Stimulated activated naive CD8-positive, alpha-beta T cell treated with anti-CD3 and anti-CD28 coated beads, Interleukin-15, amount 100 ng/mL, for 72 hours (primary cell): ENCODE results near the gene SEMG2.
A peak's percentile ranks its signal among the peaks of the same experiment; 100 is the strongest.

Source experiments
- ATAC-seq: fragments of 150-1000 bp; cut with Tn5 transposase; 2 replicates; pipeline ENCODE4 v1.10.0; 2021; ENCODE audit warnings: mild to moderate bottlenecking, moderate library complexity
- DNase-seq, 2 donors: peaks; one replicate each; pipeline ENCODE4 v3.0.0; 2021 to 2022
- H3K27ac Mint-ChIP-seq, 2 donors: one replicate each; pipeline ENCODE4 v1.8.0; 2022; ENCODE audit warnings: mild to moderate bottlenecking in 2 of 2, mixed read lengths in 2 of 2, moderate library complexity in 2 of 2
- H3K27me3 Mint-ChIP-seq: one replicate; pipeline ENCODE4 v1.8.0; 2022; ENCODE audit warnings: mixed read lengths
- H3K4me1 Mint-ChIP-seq: one replicate; pipeline ENCODE4 v1.8.0; 2022; ENCODE audit warnings: mild to moderate bottlenecking, mixed read lengths
- H3K4me3 Mint-ChIP-seq, 2 donors: one replicate each; pipeline ENCODE4 v1.8.0; 2022; ENCODE audit warnings: mild to moderate bottlenecking in 2 of 2, mixed read lengths in 2 of 2, moderate library complexity in 1 of 2
- H3K9me3 Mint-ChIP-seq, 2 donors: one replicate each; pipeline ENCODE4 v1.8.0; 2022; ENCODE audit warnings: mixed read lengths in 2 of 2

The SEMG2 gene

GRCh38 chr20:45211569-45212474, 9.4 kb upstream of the SEMG2 start:
- ATAC-seq (no peak), DNase-seq (no peak)
- Mint-ChIP-seq H3K27ac (no peak overlapping the region), H3K9me3 (no peaks in the 10 kb centered on the region), H3K4me1 (no peaks in the 10 kb centered on the region), H3K4me3 (no peak overlapping the region), H3K27me3 (peaks cover 46% of the 10 kb centered on the region)

- no peak for DNase-seq
- H3K9me3 Mint-ChIP-seq = no peaks in the 10 kb centered on the region
- no peak overlapping the region for H3K27ac Mint-ChIP-seq
- no peaks in the 10 kb centered on the region for H3K4me1 Mint-ChIP-seq
- H3K27me3 Mint-ChIP-seq = peaks cover 36% of the 10 kb centered on the region
- no peak for ATAC-seq
- no peak overlapping the region for H3K4me3 Mint-ChIP-seq
Observed at GRCh38 chr20:45212836-45213235, 8.3 kb upstream of the SEMG2 start.

GRCh38 chr20:45218124-45218523, 3.0 kb upstream of the SEMG2 start:
- Mint-ChIP-seq H3K9me3 (no peaks in the 10 kb centered on the region), H3K4me3 (no peak overlapping the region), H3K27ac (no peak overlapping the region), H3K4me1 (no peaks in the 10 kb centered on the region), H3K27me3 (peaks cover 40% of the 10 kb centered on the region)
- DNase-seq = no peak
- ATAC-seq = no peak

GRCh38 chr20:45218636-45219035, 2.5 kb upstream of the SEMG2 start:
- H3K4me3 Mint-ChIP-seq = no peak overlapping the region
- DNase-seq = no peak
- no peak for ATAC-seq

GRCh38 chr20:45223136-45223535, 2.0 kb downstream of the SEMG2 start:
- H3K4me3 Mint-ChIP-seq = no peak overlapping the region
- ATAC-seq (no peak), DNase-seq (no peak)
- H3K4me1 Mint-ChIP-seq = no peaks in the 10 kb centered on the region
- no peaks in the 10 kb centered on the region for H3K9me3 Mint-ChIP-seq
- H3K27me3 Mint-ChIP-seq = peaks cover 37% of the 10 kb centered on the region
- H3K27ac Mint-ChIP-seq = no peak overlapping the region

More at GRCh38 chr20:45218636-45219035, 2.5 kb upstream of the SEMG2 start:
- Mint-ChIP-seq H3K27me3 (peaks cover 38% of the 10 kb centered on the region), H3K27ac (no peak overlapping the region), H3K9me3 (no peaks in the 10 kb centered on the region), H3K4me1 (no peaks in the 10 kb centered on the region)

- H3K9me3 Mint-ChIP-seq = no peaks in the 10 kb centered on the region
Observed at GRCh38 chr20:45226287-45226686, 5.1 kb downstream of the SEMG2 start.

GRCh38 chr20:45229264-45230056, 8.3 kb downstream of the SEMG2 start:
- ATAC-seq (peak; percentile 67), DNase-seq (peak; percentile 57 to 60)
- Mint-ChIP-seq H3K4me1 (no peaks in the 10 kb centered on the region), H3K27ac (no peak overlapping the region), H3K9me3 (peaks cover 0 to 5% of the 10 kb centered on the region in 2 donors), H3K27me3 (peaks cover 66% of the 10 kb centered on the region), H3K4me3 (no peak overlapping the region)

More at GRCh38 chr20:45226287-45226686, 5.1 kb downstream of the SEMG2 start:
- Mint-ChIP-seq H3K27me3 (peaks cover 54% of the 10 kb centered on the region), H3K27ac (no peak overlapping the region), H3K4me1 (no peaks in the 10 kb centered on the region), H3K4me3 (no peak overlapping the region)
- ATAC-seq (no peak), DNase-seq (no peak)

GRCh38 chr20:45230631-45231030, 9.5 kb downstream of the SEMG2 start:
- no peaks in the 10 kb centered on the region for H3K4me1 Mint-ChIP-seq
- peaks cover 0 to 8% of the 10 kb centered on the region in 2 donors for H3K9me3 Mint-ChIP-seq
- no peak for ATAC-seq
- H3K27ac Mint-ChIP-seq = no peak overlapping the region
- no peak overlapping the region for H3K4me3 Mint-ChIP-seq
- DNase-seq = no peak
- H3K27me3 Mint-ChIP-seq = peaks cover 70% of the 10 kb centered on the region

GRCh38 chr20:45235995-45236394, 14.8 kb downstream of the SEMG2 start:
- ATAC-seq = no peak
- Mint-ChIP-seq H3K4me1 (no peaks in the 10 kb centered on the region), H3K4me3 (no peak overlapping the region), H3K27ac (no peak overlapping the region), H3K27me3 (peaks cover 73% of the 10 kb centered on the region), H3K9me3 (peaks cover 0 to 8% of the 10 kb centered on the region in 2 donors)
- no peak for DNase-seq

- no peaks in the 10 kb centered on the region for H3K4me1 Mint-ChIP-seq
- H3K27me3 Mint-ChIP-seq = peaks cover 63% of the 10 kb centered on the region
- H3K4me3 Mint-ChIP-seq = no peak overlapping the region
- peaks cover 0 to 8% of the 10 kb centered on the region in 2 donors for H3K9me3 Mint-ChIP-seq
- H3K27ac Mint-ChIP-seq = no peak overlapping the region
- DNase-seq (no peak), ATAC-seq (no peak)
Observed at GRCh38 chr20:45238139-45238538, 17.0 kb downstream of the SEMG2 start.

GRCh38 chr20:45246109-45246508, 24.9 kb downstream of the SEMG2 start:
- DNase-seq (no peak), ATAC-seq (no peak)
- H3K4me1 Mint-ChIP-seq = no peaks in the 10 kb centered on the region
- H3K27ac Mint-ChIP-seq = no peak overlapping the region
- H3K27me3 Mint-ChIP-seq = peaks cover 59% of the 10 kb centered on the region
- H3K9me3 Mint-ChIP-seq = no peaks in the 10 kb centered on the region
- H3K4me3 Mint-ChIP-seq = no peak overlapping the region

- no peak for DNase-seq
- Mint-ChIP-seq H3K4me3 (no peak overlapping the region), H3K27ac (no peak overlapping the region), H3K4me1 (no peaks in the 10 kb centered on the region), H3K9me3 (no peaks in the 10 kb centered on the region), H3K27me3 (peaks cover 64% of the 10 kb centered on the region)
- ATAC-seq = no peak
Observed at GRCh38 chr20:45247865-45248264, 26.7 kb downstream of the SEMG2 start.

GRCh38 chr20:45248609-45249008, 27.4 kb downstream of the SEMG2 start:
- Mint-ChIP-seq H3K4me1 (no peaks in the 10 kb centered on the region), H3K27ac (no peak overlapping the region), H3K4me3 (no peak overlapping the region), H3K9me3 (no peaks in the 10 kb centered on the region), H3K27me3 (peaks cover 70% of the 10 kb centered on the region)
- ATAC-seq = no peak
- no peak for DNase-seq

GRCh38 chr20:45251884-45252560, 30.8 kb downstream of the SEMG2 start:
- no peaks in the 10 kb centered on the region for H3K9me3 Mint-ChIP-seq
- no peak overlapping the region for H3K4me3 Mint-ChIP-seq
- ATAC-seq (no peak), DNase-seq (no peak)
- peaks cover 50% of the 10 kb centered on the region for H3K27me3 Mint-ChIP-seq
- no peaks in the 10 kb centered on the region for H3K4me1 Mint-ChIP-seq
- no peak overlapping the region for H3K27ac Mint-ChIP-seq

- Mint-ChIP-seq H3K4me3 (no peak overlapping the region), H3K9me3 (no peaks in the 10 kb centered on the region), H3K27ac (no peak overlapping the region), H3K4me1 (no peaks in the 10 kb centered on the region), H3K27me3 (peaks cover 39% of the 10 kb centered on the region)
- ATAC-seq (no peak), DNase-seq (no peak)
Observed at GRCh38 chr20:45253261-45253660, 32.1 kb downstream of the SEMG2 start.
